ENCODE data around the gene OTULINL.
A peak's percentile ranks its signal among the peaks of the same experiment; 100 is the strongest.
"Not testable (repeated sequence)": the region's sequence is repeated elsewhere in the genome, so short reads cannot be mapped to it uniquely, and the experiment has no call there.

OTULINL gene

GRCh38 chr5:14581106-14581890 is at the start of gene OTULINL:
OTULINL (plus strand) TSS chr5:14581792; CDS start chr5:14581895, 103 bp downstream.
- DNase-seq, result peak in 1 of 2 experiments; percentile 4

GRCh38 chr5:14532180-14532579 is 49.4 kb upstream of the OTULINL start:
- DNase-seq, result no peak

GRCh38 chr5:14534773-14535172 is 46.8 kb upstream of the OTULINL start:
- no peak for DNase-seq

- DNase-seq, result peak; percentile 34 to 38
These were observed 36.3 kb upstream of the OTULINL start for GRCh38 chr5:14545308-14545707.

GRCh38 chr5:14545862-14546261 is 35.7 kb upstream of the OTULINL start:
- DNase-seq, result no peak

GRCh38 chr5:14547666-14548065 is 33.9 kb upstream of the OTULINL start:
- no peak for DNase-seq

GRCh38 chr5:14551211-14551610 is 30.4 kb upstream of the OTULINL start:
- DNase-seq, result no peak

GRCh38 chr5:14552017-14552416 is 29.6 kb upstream of the OTULINL start:
- DNase-seq, result peak; percentile 2 to 26

GRCh38 chr5:14554288-14554687 is 27.3 kb upstream of the OTULINL start:
- DNase-seq, result not testable (repeated sequence)

GRCh38 chr5:14556015-14556414 is 25.6 kb upstream of the OTULINL start:
- DNase-seq, result no peak

- no peak for DNase-seq
These were observed 24.3 kb upstream of the OTULINL start for GRCh38 chr5:14557203-14557770.

DNA sequence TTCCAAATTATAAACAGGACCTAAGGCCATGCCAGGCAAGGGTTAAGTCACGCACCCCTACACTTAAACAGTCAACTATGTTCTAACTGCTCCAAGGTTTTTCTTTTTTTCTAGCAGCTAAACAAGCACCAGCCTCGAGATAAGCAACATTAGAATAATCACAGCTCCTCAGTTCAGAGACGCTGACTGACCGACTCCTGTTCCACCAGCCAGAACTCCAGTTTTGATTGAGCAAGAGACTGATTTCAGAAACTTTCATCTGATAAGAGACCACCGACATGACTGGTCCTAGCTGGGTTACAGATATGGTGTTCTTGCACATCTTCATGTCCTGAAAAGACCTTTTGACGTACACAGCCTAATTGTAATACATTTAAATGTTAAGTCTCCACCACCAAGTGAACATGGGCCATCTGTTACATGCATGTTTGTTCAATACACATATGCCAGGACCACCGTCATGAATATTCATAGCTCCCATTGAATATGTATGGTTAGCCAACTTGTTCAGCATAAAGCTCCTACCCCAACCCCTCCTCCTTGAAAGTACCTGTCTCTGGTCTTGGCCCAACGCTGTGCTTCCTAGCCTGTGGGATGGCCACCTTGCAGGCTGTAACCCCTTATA is 23.7 kb upstream of the OTULINL start:
- no peak for DNase-seq

- peak in 1 of 2 experiments; percentile 10 for DNase-seq
These were observed 21.4 kb upstream of the OTULINL start for GRCh38 chr5:14560091-14560595.

- DNase-seq, result no peak
These were observed 19.9 kb upstream of the OTULINL start for GRCh38 chr5:14561741-14562140.

DNA sequence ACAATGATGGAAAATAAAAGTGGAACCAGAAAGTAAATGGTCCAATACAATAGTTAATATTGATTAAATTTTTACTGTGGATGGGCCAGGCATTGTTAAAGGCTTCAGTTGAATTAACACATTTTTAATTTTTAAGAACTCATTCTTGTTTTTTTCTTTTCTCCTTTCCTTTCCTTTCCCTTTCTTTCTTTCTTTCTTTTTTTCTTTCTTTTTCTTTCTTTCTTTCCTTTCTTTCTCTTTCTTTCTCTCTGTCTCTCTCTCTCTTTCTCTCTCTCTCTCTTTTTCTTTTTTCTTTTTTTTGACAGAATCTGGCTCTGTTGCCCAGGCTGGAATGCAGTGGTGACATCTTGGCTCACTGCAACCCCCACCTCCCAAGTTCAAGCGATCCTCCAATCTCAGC is 13.3 kb upstream of the OTULINL start:
- no peak for DNase-seq

- DNase-seq, result no peak
These were observed 11.5 kb upstream of the OTULINL start for GRCh38 chr5:14569948-14570691.

DNA sequence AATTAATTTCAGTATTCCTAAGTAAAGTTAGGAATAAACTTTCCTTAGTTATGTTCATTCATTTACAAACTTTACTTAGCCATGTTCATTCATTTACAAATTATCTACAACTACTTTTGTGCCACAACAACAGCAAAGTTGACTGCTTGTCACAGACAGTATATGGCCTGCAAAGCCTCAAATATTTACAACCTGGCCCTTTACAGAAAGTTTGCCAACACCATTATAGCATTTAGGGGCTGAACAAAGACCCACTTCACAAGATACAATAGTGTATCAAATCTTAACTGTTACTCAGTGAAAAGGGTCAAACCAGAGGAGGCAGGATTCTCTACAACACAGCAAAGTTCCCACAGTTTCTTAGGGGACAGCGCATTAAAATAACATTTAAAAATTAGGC is 9.7 kb upstream of the OTULINL start:
- DNase-seq, result no peak

DNA sequence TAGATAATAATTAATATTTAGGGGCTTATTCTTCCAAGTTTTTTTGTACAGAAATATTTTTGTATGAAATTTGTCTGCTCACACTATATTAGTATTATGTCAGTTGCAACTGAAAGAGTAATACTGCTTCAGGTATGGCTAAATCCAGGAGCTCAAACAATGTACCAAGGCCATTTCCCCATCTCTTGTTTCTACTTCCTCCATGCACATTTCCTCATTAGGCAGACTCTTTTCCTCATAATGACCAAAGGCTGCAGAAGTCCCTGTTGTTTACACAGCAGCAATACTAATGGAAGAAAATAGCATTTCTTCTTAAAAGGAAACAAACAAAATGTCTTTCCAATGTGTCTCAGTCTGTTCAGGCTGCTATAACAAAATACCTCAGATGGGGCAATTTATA is 9.2 kb upstream of the OTULINL start:
- no peak for DNase-seq

GRCh38 chr5:14572836-14573235 is 8.8 kb upstream of the OTULINL start:
- no peak for DNase-seq

GRCh38 chr5:14574096-14574495 is 7.5 kb upstream of the OTULINL start:
- no peak for DNase-seq

- DNase-seq, result peak in 1 of 2 experiments; percentile 4
These were observed 6.6 kb upstream of the OTULINL start for GRCh38 chr5:14574891-14575508.

GRCh38 chr5:14576206-14576605 is 5.4 kb upstream of the OTULINL start:
- DNase-seq, result no peak
